ENCODE results near the gene WDR70. TPM values are rescaled to one million over a fixed set of nuclear protein-coding genes. Genes with fewer than 3 reads are reported as not detected.
"Not testable (repeated sequence)": the region's sequence is repeated elsewhere in the genome, so short reads cannot be mapped to it uniquely, and the experiment has no call there.

The WDR70 gene
- total RNA-seq, 2 donors from 2014 or later, result 35.2 to 38.8 TPM

- H3K4me3 Mint-ChIP-seq, result no peak overlapping the region
- no peaks in the 10 kb centered on the region for H3K9me3 ChIP-seq (ENCODE audit: control insufficient read depth, low read length, poor library complexity, severe bottlenecking)
- DNase-seq (no peak), ATAC-seq (no peak)
- H3K27me3 Mint-ChIP-seq, result no peaks in the 10 kb centered on the region
- peaks cover 5% of the 10 kb centered on the region for H3K4me1 Mint-ChIP-seq
- H3K36me3 Mint-ChIP-seq (ENCODE audit: low read depth), result no peaks in the 10 kb centered on the region
- H3K27ac Mint-ChIP-seq, result no peak overlapping the region
These were observed 282.3 kb downstream of the WDR70 start for GRCh38 chr5:37661227-37661920.

GRCh38 chr5:37661951-37662350 lies 282.8 kb downstream of the WDR70 start:
- Mint-ChIP-seq H3K27me3 (no peaks in the 10 kb centered on the region), H3K27ac (no peak overlapping the region), H3K36me3 (ENCODE audit: low read depth) (no peaks in the 10 kb centered on the region), H3K4me3 (no peak overlapping the region), H3K4me1 (peaks cover 5% of the 10 kb centered on the region)
- no peak for ATAC-seq
- H3K9me3 ChIP-seq (ENCODE audit: control insufficient read depth, low read length, poor library complexity, severe bottlenecking), result no peaks in the 10 kb centered on the region
- DNase-seq, result no peak

GRCh38 chr5:37662362-37662761 lies 283.2 kb downstream of the WDR70 start:
- Mint-ChIP-seq H3K4me1 (peaks cover 5% of the 10 kb centered on the region), H3K27ac (peak overlapping the region; percentile 34), H3K27me3 (no peaks in the 10 kb centered on the region), H3K36me3 (ENCODE audit: low read depth) (no peaks in the 10 kb centered on the region), H3K4me3 (no peak overlapping the region)
- H3K9me3 ChIP-seq (ENCODE audit: control insufficient read depth, low read length, poor library complexity, severe bottlenecking), result no peaks in the 10 kb centered on the region
- no peak for ATAC-seq
- no peak for DNase-seq

- ATAC-seq, result no peak
- H3K9me3 ChIP-seq (ENCODE audit: control insufficient read depth, low read length, poor library complexity, severe bottlenecking), result no peaks in the 10 kb centered on the region
- no peak for DNase-seq
- Mint-ChIP-seq H3K4me1 (peaks cover 5% of the 10 kb centered on the region), H3K4me3 (no peak overlapping the region), H3K27me3 (no peaks in the 10 kb centered on the region), H3K36me3 (ENCODE audit: low read depth) (no peaks in the 10 kb centered on the region), H3K27ac (peak overlapping the region; percentile 34)
These were observed 283.8 kb downstream of the WDR70 start for GRCh38 chr5:37662789-37663485.

GRCh38 chr5:37663538-37663937 lies 284.4 kb downstream of the WDR70 start:
- H3K27ac Mint-ChIP-seq, result peak overlapping the region; percentile 0
- DNase-seq (no peak), ATAC-seq (no peak)
- no peaks in the 10 kb centered on the region for H3K9me3 ChIP-seq (ENCODE audit: control insufficient read depth, low read length, poor library complexity, severe bottlenecking)
- no peaks in the 10 kb centered on the region for H3K36me3 Mint-ChIP-seq (ENCODE audit: low read depth)
- H3K27me3 Mint-ChIP-seq, result no peaks in the 10 kb centered on the region
- peaks cover 3% of the 10 kb centered on the region for H3K4me1 Mint-ChIP-seq
- H3K4me3 Mint-ChIP-seq, result no peak overlapping the region

GRCh38 chr5:37664551-37664950 lies 285.4 kb downstream of the WDR70 start:
- ATAC-seq, result no peak
- Mint-ChIP-seq H3K27ac (no peak overlapping the region), H3K4me1 (peaks cover 3% of the 10 kb centered on the region), H3K27me3 (no peaks in the 10 kb centered on the region), H3K36me3 (ENCODE audit: low read depth) (no peaks in the 10 kb centered on the region), H3K4me3 (no peak overlapping the region)
- H3K9me3 ChIP-seq (ENCODE audit: control insufficient read depth, low read length, poor library complexity, severe bottlenecking), result no peaks in the 10 kb centered on the region
- no peak for DNase-seq

GRCh38 chr5:37665272-37665671 lies 286.2 kb downstream of the WDR70 start:
- H3K4me1 Mint-ChIP-seq, result peaks cover 6% of the 10 kb centered on the region
- H3K27ac Mint-ChIP-seq, result no peak overlapping the region
- no peaks in the 10 kb centered on the region for H3K36me3 Mint-ChIP-seq (ENCODE audit: low read depth)
- H3K4me3 Mint-ChIP-seq, result no peak overlapping the region
- no peaks in the 10 kb centered on the region for H3K27me3 Mint-ChIP-seq
- no peaks in the 10 kb centered on the region for H3K9me3 ChIP-seq (ENCODE audit: control insufficient read depth, low read length, poor library complexity, severe bottlenecking)
- ATAC-seq, result no peak
- no peak for DNase-seq

- Mint-ChIP-seq H3K4me3 (no peak overlapping the region), H3K4me1 (peaks cover 4% of the 10 kb centered on the region), H3K27ac (no peak overlapping the region), H3K27me3 (no peaks in the 10 kb centered on the region), H3K36me3 (ENCODE audit: low read depth) (no peaks in the 10 kb centered on the region)
- no peak for DNase-seq
- no peak for ATAC-seq
- H3K9me3 ChIP-seq (ENCODE audit: control insufficient read depth, low read length, poor library complexity, severe bottlenecking), result no peaks in the 10 kb centered on the region
These were observed 286.8 kb downstream of the WDR70 start for GRCh38 chr5:37665889-37666288.

- H3K9me3 ChIP-seq (ENCODE audit: control insufficient read depth, low read length, poor library complexity, severe bottlenecking), result no peaks in the 10 kb centered on the region
- Mint-ChIP-seq H3K36me3 (ENCODE audit: low read depth) (no peaks in the 10 kb centered on the region), H3K4me3 (no peak overlapping the region), H3K27ac (no peak overlapping the region), H3K27me3 (no peaks in the 10 kb centered on the region), H3K4me1 (peaks cover 18% of the 10 kb centered on the region)
- no peak for ATAC-seq
- no peak for DNase-seq
These were observed 288.3 kb downstream of the WDR70 start for GRCh38 chr5:37667430-37667829.

GRCh38 chr5:37667846-37668245 lies 288.7 kb downstream of the WDR70 start:
- Mint-ChIP-seq H3K4me1 (peaks cover 21% of the 10 kb centered on the region), H3K27ac (no peak overlapping the region), H3K36me3 (ENCODE audit: low read depth) (no peaks in the 10 kb centered on the region), H3K27me3 (no peaks in the 10 kb centered on the region), H3K4me3 (no peak overlapping the region)
- DNase-seq (no peak), ATAC-seq (no peak)
- no peaks in the 10 kb centered on the region for H3K9me3 ChIP-seq (ENCODE audit: control insufficient read depth, low read length, poor library complexity, severe bottlenecking)

- no peak overlapping the region for H3K4me3 Mint-ChIP-seq
- H3K27ac Mint-ChIP-seq, result no peak overlapping the region
- no peaks in the 10 kb centered on the region for H3K9me3 ChIP-seq (ENCODE audit: control insufficient read depth, low read length, poor library complexity, severe bottlenecking)
- H3K36me3 Mint-ChIP-seq (ENCODE audit: low read depth), result no peaks in the 10 kb centered on the region
- H3K4me1 Mint-ChIP-seq, result peaks cover 24% of the 10 kb centered on the region
- DNase-seq (no peak), ATAC-seq (no peak)
- no peaks in the 10 kb centered on the region for H3K27me3 Mint-ChIP-seq
These were observed 289.5 kb downstream of the WDR70 start for GRCh38 chr5:37668524-37669047.

- not testable (repeated sequence) for ATAC-seq; H3K4me3 Mint-ChIP-seq; H3K27me3 Mint-ChIP-seq; H3K36me3 Mint-ChIP-seq (ENCODE audit: low read depth); H3K9me3 ChIP-seq (ENCODE audit: control insufficient read depth, low read length, poor library complexity, severe bottlenecking); DNase-seq
- peaks cover 24% of the 10 kb centered on the region for H3K4me1 Mint-ChIP-seq
- H3K27ac Mint-ChIP-seq, result peak overlapping the region; percentile 25
These were observed 293.0 kb downstream of the WDR70 start for GRCh38 chr5:37672118-37672588.

GRCh38 chr5:37674361-37674760 lies 295.2 kb downstream of the WDR70 start:
- not testable (repeated sequence) for DNase-seq; ATAC-seq; H3K9me3 ChIP-seq (ENCODE audit: control insufficient read depth, low read length, poor library complexity, severe bottlenecking); H3K4me3 Mint-ChIP-seq; H3K27ac Mint-ChIP-seq; H3K36me3 Mint-ChIP-seq (ENCODE audit: low read depth); H3K27me3 Mint-ChIP-seq
- H3K4me1 Mint-ChIP-seq, result peaks cover 24% of the 10 kb centered on the region

All from T-helper 17 cell (primary cell).